ENCODE data around the gene NOTCH4.

NOTCH4 gene

GRCh38 chr6:32177788-32178546 is 45.9 kb downstream of the NOTCH4 start, which contains the start of gene RNF5 (continued):
- TF ChIP-seq, protein P1, sequence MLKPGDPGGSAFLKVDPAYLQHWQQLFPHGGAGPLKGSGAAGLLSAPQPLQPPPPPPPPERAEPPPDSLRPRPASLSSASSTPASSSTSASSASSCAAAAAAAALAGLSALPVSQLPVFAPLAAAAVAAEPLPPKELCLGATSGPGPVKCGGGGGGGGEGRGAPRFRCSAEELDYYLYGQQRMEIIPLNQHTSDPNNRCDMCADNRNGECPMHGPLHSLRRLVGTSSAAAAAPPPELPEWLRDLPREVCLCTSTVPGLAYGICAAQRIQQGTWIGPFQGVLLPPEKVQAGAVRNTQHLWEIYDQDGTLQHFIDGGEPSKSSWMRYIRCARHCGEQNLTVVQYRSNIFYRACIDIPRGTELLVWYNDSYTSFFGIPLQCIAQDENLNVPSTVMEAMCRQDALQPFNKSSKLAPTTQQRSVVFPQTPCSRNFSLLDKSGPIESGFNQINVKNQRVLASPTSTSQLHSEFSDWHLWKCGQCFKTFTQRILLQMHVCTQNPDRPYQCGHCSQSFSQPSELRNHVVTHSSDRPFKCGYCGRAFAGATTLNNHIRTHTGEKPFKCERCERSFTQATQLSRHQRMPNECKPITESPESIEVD (tag by site-specific recombination; IDR thresholded peaks at IDR 0.05), result no peak
- TF ChIP-seq YY1 (tag by site-specific recombination; IDR thresholded peaks at IDR 0.05), result no peak
- TF ChIP-seq ZNF16 (tag by site-specific recombination; IDR thresholded peaks at IDR 0.05; ENCODE audit: low read depth), result no peak
- TF ChIP-seq ZNF146 (tag by site-specific recombination; IDR thresholded peaks at IDR 0.05), result no peak
- no peak for TF ChIP-seq ZNF404 (tag by site-specific recombination; IDR thresholded peaks at IDR 0.05)
- no peak for TF ChIP-seq ZBTB21 (tag by site-specific recombination; IDR thresholded peaks at IDR 0.05)
- TF ChIP-seq ZNF560 (tag by site-specific recombination; IDR thresholded peaks at IDR 0.05; ENCODE audit: borderline replicate concordance), result no peak
- TF ChIP-seq ZFP3 (tag by site-specific recombination; IDR thresholded peaks at IDR 0.05; ENCODE audit: low read depth), result no peak
- no peak for TF ChIP-seq ZNF24 (tag by site-specific recombination; IDR thresholded peaks at IDR 0.05)
- TF ChIP-seq ZNF132 (tag by site-specific recombination; IDR thresholded peaks at IDR 0.05; ENCODE audit: borderline replicate concordance), result no peak
- no peak for TF ChIP-seq GLIS2 (tag by site-specific recombination; IDR thresholded peaks at IDR 0.05)
- no peak for TF ChIP-seq ZNF658 (tag by site-specific recombination; IDR thresholded peaks at IDR 0.05)
- TF ChIP-seq ZNF530 (tag by site-specific recombination; IDR thresholded peaks at IDR 0.05; ENCODE audit: low read depth), result no peak
- TF ChIP-seq ZNF654 (tag by site-specific recombination; IDR thresholded peaks at IDR 0.05; ENCODE audit: low read depth), result no peak
- TF ChIP-seq ZSCAN30 (tag by site-specific recombination; IDR thresholded peaks at IDR 0.05), result no peak
- TF ChIP-seq ZFP69B (tag by site-specific recombination; IDR thresholded peaks at IDR 0.05), result no peak
- peak; percentile 84; the same call in 1 of the 2 replicates for TF ChIP-seq PRDM1 (tag by site-specific recombination; IDR thresholded peaks at IDR 0.05)
- no peak for TF ChIP-seq ZNF354C (tag by site-specific recombination; IDR thresholded peaks at IDR 0.05; ENCODE audit: borderline replicate concordance, low read depth)
- TF ChIP-seq BCL6B (tag by site-specific recombination; IDR thresholded peaks at IDR 0.05), result no peak
- TF ChIP-seq SCRT2 (tag by site-specific recombination; IDR thresholded peaks at IDR 0.05), result no peak
- TF ChIP-seq, protein P2, sequence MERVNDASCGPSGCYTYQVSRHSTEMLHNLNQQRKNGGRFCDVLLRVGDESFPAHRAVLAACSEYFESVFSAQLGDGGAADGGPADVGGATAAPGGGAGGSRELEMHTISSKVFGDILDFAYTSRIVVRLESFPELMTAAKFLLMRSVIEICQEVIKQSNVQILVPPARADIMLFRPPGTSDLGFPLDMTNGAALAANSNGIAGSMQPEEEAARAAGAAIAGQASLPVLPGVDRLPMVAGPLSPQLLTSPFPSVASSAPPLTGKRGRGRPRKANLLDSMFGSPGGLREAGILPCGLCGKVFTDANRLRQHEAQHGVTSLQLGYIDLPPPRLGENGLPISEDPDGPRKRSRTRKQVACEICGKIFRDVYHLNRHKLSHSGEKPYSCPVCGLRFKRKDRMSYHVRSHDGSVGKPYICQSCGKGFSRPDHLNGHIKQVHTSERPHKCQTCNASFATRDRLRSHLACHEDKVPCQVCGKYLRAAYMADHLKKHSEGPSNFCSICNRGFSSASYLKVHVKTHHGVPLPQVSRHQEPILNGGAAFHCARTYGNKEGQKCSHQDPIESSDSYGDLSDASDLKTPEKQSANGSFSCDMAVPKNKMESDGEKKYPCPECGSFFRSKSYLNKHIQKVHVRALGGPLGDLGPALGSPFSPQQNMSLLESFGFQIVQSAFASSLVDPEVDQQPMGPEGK (tag by site-specific recombination; IDR thresholded peaks at IDR 0.05), result peak; percentile 88
- TF ChIP-seq ZNF521 (tag by site-specific recombination; IDR thresholded peaks at IDR 0.05), result no peak
- TF ChIP-seq SP2 (tag by site-specific recombination; IDR thresholded peaks at IDR 0.05), result peak; percentile 97
- no peak for TF ChIP-seq ZNF621 (tag by site-specific recombination; IDR thresholded peaks at IDR 0.05)
- TF ChIP-seq ZNF843 (tag by site-specific recombination; IDR thresholded peaks at IDR 0.05), result no peak
- no peak for TF ChIP-seq ZNF2 (tag by site-specific recombination; IDR thresholded peaks at IDR 0.05)
- no peak for TF ChIP-seq SP7 (tag by site-specific recombination; IDR thresholded peaks at IDR 0.05)
- TF ChIP-seq ZBTB17 (tag by site-specific recombination; IDR thresholded peaks at IDR 0.05), result peak; percentile 68; the same call in 1 of the 2 replicates
- no peak for TF ChIP-seq ZNF626 (tag by site-specific recombination; IDR thresholded peaks at IDR 0.05)
- no peak for TF ChIP-seq MZF1 (tag by site-specific recombination; IDR thresholded peaks at IDR 0.05; ENCODE audit: borderline replicate concordance)
- TF ChIP-seq TCF7L2 (IDR thresholded peaks at IDR 0.05; ENCODE audit: borderline replicate concordance, low read depth, low read length), result peak; percentile 92
- TF ChIP-seq EGR2 (tag by site-specific recombination; IDR thresholded peaks at IDR 0.05; ENCODE audit: low read depth), result peak; percentile 84; the same call in 1 of the 2 replicates
- no peak for TF ChIP-seq ZNF423 (tag by site-specific recombination; IDR thresholded peaks at IDR 0.05)
- TF ChIP-seq ZNF114 (tag by site-specific recombination; IDR thresholded peaks at IDR 0.05), result no peak
- TF ChIP-seq ZNF596 (tag by site-specific recombination; IDR thresholded peaks at IDR 0.05), result no peak
- TF ChIP-seq ZBTB26 (tag by site-specific recombination; optimal IDR thresholded peaks at IDR 0.05), result no peak
- peak; percentile 80; the same call in 1 of the 2 replicates for TF ChIP-seq ZNF10 (tag by site-specific recombination; IDR thresholded peaks at IDR 0.05)

All from HEK293 (cell line).